Caki2 (cell line): ENCODE results near the gene NR2C2. TPM values are rescaled to one million over a fixed set of nuclear protein-coding genes. Genes with fewer than 3 reads are reported as not detected.
"Not testable (repeated sequence)": the region's sequence is repeated elsewhere in the genome, so short reads cannot be mapped to it uniquely, and the experiment has no call there.

Experiments
- DNase-seq: peaks from one replicate; pipeline ENCODE4 v3.0.0-alpha.2; 2015; ENCODE audit warnings: low read depth
- in situ Hi-C: cut with HindIII; loops from 2 replicates; pipeline ENCODE4 v1.10.0; 2016; ENCODE audit warnings: low sequenced_read_pairs, low pct_unique_long_range_greater_than_20kb, mixed read lengths
- total RNA-seq: library from RNA; depleted of rRNA; stranded (reverse); fragments of >200 nt; shearing (Covaris generic); gene quantifications from 2 replicates; pipeline ENCODE4 v1.2.3, GENCODE V29; 2014; ENCODE audit warnings: low replicate concordance

Gene NR2C2
- total RNA-seq, 1 experiment from 2014 or later, result 3.1 TPM

DNA sequence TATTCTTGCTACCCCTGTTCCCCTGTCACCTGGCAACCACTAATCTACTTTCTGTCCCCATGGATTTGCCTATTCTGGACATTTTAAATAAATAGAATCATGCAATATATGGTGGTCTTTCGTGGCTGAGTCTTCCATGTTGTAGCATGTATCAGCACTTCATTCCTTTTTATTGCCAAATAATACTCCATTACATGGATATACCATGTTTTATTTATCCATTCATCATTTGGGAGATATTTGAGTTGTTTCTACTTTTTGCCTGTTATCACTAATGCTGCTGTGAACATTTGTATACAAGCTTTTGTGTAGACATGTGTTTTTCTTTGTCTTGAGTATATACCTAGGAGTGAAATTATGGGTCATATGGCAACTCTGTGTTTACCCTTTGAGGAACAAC lies 50.6 kb downstream of the NR2C2 start:
- in situ Hi-C loops, result no loop called here
- DNase-seq, result no peak

DNA sequence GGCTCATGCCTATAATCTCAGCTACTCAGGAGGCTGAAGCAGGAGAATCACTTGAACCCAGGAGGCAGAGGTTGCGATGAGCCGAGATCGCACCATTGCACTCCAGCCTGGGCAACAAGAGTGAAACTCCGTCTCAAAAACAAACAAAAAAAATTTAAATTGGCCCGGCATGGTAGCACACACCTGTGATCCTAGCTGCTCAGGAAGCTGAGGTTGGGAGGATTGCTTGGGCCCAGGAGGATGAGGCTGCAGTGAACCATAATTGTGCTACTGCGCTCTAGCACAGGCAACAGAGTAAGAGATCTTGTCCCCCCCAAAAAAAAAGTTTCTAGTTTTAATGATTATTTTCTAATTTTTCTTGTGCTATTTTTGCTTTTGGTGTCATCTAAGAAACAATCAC lies 51.8 kb downstream of the NR2C2 start:
- in situ Hi-C loops, DNase-seq: not testable (repeated sequence)

DNA sequence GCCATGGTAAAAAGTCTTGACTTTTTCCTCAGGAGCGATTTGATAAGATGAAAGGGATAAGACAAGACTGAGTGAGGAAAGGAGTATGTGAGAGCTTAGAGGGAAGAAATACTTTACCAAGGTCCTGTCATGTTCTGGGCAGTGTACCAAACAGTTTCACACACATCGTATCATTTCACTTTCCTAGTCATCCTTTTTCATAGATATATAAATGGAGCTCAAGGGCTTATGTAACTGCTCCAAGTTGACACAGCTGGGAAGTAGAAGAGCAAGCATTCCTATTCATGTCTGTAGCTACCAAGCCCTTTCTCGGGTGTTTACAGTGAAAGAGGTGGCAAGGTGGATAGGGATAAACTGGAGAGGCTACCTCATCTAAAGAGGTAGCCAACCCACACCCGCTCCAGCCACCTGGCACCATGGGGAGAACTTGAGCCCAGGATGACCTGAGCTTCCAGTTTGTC lies 60.3 kb downstream of the NR2C2 start:
- in situ Hi-C loops, result no loop called here

DNA sequence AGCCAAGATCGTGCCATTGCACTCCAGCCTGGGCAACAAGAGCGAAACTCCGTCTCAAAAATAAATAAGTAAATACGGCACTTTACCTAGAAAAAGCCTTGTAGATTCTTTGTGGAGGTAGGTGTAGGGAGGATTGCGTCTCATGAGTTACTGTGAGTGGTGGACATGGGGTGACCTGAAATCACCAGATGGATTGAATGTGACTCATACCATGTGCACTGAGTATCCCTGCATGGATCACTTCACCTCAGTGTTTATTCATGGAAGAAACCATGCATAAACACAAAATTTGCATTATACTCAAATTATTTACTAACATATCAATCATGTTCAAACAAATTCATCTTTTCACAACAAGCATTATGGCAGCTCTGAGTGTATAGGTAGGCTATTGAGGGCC lies 61.8 kb downstream of the NR2C2 start:
- in situ Hi-C loops, result no loop called here
- peak; percentile 13 for DNase-seq

More for the DNA sequence above, 60.3 kb downstream of the NR2C2 start:
- no peak for DNase-seq

DNA sequence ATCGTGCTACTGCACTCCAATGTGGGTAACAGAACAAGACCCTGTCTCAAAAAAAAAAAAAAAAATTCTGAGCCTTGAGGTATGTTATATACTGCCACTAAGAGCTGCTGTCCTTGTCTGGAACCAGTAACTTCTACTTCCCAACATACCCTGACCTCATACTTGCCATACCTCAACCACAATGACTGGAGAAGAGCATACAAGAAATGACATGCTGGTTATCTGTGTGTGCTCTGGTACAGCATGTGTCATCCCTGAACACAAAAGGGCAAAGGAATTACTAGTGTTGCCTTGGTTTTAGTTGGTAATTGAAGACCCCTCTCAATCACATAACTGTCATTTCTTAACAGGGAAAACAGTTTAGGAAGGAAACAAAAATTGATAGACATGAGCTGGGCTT lies 63.3 kb downstream of the NR2C2 start:
- no peak for DNase-seq
- in situ Hi-C loops, result no loop called here

DNA sequence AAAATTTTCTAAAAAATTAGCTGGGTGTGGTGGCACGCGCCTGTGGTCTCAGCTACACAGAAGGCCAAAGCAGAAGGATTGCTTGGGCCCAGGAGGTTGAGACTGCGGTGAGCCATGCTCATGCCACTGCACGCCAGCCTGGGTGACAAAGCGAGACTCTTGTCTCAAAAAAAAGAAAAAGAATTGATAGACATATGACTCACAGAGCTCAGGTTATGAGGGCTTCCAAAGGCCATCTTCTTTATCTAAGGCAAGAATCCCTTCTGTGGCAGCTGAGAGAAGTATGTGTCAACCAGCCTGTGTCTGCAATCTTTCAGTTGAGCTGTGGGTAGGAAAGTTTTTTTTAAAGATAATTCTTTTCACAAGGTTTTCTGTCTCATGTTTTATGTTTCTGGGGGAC lies 63.8 kb downstream of the NR2C2 start:
- in situ Hi-C loops, result no loop called here
- DNase-seq, result peak; percentile 26

DNA sequence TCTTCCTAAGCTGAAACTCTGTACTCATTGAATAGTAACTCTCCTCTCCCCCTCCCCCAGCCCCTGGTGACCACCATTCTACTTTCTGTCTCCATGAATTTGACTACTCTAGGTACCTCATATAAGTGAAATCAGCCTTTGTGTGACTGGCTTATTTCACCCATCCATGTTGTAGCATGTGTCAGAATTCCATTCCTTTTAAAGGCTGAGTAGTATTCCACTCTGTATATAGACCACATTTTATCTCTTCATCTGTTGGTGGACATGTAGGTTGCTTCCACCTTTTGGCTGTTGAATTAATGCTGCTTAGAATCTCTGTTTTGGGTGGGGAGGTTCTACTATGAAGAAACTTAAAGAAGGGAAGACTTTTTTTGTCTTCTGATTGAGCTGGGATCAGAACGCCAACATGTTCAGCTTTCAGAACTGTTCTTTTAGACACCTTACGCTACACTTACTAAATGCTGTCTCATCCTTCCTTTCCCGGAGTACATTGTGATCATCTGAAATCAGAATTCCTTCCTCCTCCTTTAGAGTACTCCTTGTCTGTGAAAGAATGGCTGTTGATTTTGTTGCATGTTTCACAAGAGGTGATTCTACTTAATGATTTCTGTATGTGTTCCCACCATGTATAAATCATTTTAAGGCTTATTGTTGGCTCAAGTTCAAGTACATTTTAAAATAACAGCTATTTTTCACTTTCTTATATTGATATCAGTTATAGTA lies 67.4 kb downstream of the NR2C2 start:
- in situ Hi-C loops, result no loop called here
- no peak for DNase-seq

DNA sequence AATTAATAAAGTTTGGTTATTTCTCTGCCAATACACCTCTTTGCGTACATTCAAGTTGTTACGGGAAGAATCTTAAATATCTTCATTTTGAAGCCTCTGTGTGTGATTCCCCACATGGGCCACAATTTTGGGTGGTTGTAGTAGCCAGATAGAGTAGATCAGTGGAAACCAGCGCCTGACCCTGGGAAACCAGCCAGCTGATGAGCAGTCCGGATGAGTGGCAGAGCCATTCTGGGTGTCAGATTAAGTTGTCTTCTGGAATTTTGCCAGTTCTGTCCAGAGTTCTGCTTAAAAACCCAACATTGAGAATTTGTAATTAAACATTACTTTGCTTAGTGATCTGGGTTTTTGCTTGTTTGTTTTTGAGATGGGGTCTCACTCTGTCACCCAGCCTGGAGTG lies 68.1 kb downstream of the NR2C2 start:
- in situ Hi-C loops, result no loop called here
- no peak for DNase-seq

DNA sequence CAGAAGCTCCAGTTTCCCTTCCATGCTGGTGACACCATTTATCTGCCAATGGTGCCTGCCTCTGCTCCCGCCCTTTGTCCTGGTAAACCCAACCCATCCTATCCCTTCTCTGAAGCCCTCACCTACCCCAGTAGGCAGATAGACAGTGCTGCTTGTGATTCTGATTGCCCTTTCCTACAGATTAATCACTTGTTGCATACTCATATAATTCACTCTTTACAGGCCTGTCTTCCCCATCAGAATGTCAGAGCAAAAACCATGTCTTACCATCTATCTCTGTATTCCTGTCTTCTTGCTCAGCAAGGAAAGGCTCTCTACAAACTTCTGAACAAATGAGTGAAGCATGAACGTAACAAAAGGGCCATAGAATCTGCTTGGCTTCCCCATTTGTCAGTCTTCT lies 69.8 kb downstream of the NR2C2 start:
- in situ Hi-C loops, result no loop called here
- DNase-seq, result no peak

DNA sequence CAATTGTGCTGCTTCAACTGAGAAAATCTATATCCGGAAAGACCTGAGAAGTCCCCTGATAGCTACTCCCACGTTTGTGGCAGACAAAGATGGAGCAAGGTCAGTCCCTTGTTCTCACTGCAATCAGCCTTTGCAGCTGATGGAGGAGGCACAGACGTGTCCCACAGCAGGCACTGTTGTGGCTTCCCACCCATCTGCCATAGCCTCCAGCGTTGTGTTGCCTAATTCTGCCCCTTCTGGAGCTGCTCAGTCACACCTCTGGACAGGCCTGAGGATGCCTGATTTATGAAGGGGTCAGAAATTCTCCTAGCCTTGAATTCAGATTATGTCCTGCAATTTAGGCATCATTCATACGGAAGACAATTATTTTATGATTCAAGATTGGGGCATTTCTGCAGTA lies 75.9 kb downstream of the NR2C2 start:
- in situ Hi-C loops, result no loop called here

DNA sequence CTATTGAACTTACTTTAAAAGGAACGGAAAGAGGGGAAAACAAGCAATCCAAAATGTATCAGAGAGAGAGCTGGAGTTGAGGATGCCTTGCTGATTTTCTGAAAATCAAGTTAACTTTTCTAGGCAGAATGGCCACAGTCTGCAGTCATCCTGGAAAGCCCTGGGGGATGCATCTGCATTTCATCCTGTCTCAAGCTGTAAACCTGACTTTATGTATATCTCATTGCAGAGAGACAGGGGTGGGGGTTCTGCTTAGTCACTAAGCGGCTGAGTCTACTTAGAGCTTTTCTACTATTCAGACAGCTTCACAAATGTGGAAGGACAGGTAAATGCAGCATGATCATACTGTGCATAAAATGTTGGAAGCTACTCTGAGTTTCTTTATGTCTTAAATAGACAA lies 76.3 kb downstream of the NR2C2 start:
- in situ Hi-C loops, result no loop called here
- no peak for DNase-seq

More for the DNA sequence above, 75.9 kb downstream of the NR2C2 start:
- no peak for DNase-seq

DNA sequence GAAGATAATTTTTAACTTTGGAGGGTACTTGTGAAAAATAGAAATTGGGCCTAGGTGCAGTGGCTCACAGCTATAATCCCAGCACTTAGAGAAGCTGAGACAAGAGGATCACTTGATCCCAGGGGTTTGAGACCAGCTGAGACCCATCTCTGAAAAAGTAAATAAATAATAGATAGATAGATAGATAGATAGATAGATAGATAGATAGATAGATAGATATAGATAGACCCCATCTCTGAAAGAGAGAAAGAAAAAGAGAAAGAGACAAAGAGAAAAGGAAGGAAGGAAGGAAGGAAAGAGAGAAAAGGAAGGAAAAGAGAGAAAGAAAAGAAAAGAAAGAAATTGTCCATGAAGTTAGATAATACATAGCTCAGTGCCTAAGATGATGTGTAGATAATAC lies 82.2 kb downstream of the NR2C2 start:
- in situ Hi-C loops, result no loop called here
- DNase-seq, result no peak

DNA sequence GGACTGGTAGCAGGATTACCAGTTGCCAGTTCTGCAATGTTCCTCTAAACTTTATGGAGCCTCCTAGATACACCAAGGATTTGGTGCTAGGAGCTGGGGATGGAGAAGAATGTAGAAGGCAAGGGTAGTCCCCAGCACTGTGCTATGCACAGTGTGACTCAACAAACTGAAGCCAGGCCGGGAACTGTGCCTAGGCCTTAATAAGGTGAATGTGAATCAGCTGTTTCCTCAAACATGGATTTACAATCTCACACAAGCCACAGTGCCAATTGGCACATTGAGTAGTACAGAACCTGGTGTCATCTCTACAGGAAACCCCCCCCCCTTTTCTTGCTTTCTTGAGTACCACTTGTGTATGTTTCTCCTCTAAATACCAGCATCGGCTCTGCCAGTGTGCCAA lies 85.3 kb downstream of the NR2C2 start:
- DNase-seq, result no peak
- in situ Hi-C loops, result no loop called here

DNA sequence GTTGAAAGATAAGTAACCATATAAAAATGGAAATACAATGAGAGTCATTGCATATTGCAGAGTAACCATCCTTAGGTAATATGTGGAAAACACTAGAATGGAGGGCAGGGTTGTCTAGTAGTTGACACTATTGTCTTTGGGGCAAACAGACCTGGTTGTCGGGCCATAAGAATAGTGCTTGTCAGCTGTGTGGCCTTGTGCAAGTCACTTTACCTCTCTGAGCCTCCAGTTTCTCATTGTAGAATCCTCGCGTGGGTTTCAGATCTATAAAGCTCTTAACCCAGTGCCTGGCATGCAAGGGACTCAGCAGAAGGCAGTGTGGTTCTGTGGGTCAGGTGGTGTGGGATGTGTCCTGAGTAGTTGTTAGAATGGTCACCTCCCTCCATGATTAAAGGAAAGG lies 85.7 kb downstream of the NR2C2 start:
- in situ Hi-C loops, result no loop called here
- DNase-seq, result no peak

DNA sequence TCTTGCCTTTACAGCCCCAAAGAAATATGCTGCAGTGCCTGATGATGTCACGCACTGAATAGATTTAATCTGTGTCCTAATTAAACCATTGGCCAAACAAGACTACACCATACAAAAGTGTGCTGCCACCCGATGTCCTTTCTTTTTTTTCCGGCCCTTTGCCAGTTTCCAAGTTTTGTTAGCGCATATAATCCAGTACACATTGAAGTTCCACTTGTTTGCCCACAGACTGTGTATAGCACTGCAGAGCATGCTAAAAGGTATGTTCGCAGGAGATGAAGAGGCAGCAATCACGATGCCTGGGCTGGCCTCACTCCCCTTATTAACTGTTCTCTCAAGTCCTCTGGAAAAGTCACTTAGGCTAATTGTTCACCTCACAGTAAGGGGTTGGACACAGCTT lies 90.9 kb downstream of the NR2C2 start:
- in situ Hi-C loops, result no loop called here
- DNase-seq, result no peak

DNA sequence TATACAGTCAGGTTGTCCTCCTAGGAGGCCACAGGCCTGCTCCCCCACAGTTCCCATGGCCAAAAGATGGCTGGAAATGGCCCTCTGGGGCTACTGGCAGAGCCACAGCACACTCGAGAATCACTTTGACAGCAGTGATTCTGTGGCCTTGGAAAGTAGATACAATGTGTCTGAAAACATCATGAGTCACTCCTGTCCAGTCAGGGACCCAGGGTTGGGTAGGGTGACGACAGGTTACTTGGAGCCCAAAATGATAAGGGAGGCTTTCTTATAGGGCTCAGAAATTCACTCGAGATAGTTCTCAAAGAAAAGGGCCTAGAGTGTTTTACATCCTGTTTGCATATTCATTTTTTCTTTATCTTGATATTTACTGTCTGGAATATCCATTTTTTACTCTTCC lies 93.5 kb downstream of the NR2C2 start:
- in situ Hi-C loops, result no loop called here
- no peak for DNase-seq

DNA sequence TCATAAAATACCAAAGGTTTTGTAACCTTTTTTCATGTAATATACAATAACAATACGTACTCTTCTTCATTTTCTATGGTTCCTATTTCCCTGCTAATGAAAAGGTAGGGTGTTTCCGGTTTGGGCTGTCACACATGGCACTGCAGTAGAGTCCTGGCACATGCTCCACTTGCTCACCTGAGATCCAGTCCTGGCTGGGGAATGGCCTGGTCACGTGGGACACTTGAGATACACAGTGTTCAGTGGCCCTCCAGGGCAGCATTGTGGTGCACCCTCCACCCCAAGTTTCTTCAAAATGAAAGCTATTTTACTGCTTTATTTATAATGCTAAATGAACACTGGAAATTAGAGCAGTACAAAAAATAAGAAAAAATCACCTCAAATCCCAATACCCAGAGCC lies 94.6 kb downstream of the NR2C2 start:
- in situ Hi-C loops, result no loop called here
- DNase-seq, result no peak

DNA sequence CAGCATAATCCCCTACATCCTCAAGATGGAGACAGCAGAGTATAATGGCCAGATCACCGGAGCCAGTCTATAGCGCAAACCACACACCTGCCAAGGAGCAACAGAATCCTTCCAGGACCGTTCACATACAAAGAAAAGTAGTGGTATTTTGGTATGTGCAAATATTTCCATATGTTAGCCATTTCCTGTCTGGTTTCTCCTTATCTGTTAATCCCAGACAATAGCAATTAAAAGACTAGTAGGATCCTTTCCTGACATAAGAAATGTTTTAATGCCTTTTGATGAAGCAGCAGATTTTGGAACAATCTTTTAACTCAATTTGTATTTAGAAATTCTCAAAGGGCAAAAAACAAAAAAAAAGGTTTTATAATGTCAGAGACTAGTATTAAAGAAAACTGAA lies 95.6 kb downstream of the NR2C2 start:
- no peak for DNase-seq
- in situ Hi-C loops, result no loop called here

DNA sequence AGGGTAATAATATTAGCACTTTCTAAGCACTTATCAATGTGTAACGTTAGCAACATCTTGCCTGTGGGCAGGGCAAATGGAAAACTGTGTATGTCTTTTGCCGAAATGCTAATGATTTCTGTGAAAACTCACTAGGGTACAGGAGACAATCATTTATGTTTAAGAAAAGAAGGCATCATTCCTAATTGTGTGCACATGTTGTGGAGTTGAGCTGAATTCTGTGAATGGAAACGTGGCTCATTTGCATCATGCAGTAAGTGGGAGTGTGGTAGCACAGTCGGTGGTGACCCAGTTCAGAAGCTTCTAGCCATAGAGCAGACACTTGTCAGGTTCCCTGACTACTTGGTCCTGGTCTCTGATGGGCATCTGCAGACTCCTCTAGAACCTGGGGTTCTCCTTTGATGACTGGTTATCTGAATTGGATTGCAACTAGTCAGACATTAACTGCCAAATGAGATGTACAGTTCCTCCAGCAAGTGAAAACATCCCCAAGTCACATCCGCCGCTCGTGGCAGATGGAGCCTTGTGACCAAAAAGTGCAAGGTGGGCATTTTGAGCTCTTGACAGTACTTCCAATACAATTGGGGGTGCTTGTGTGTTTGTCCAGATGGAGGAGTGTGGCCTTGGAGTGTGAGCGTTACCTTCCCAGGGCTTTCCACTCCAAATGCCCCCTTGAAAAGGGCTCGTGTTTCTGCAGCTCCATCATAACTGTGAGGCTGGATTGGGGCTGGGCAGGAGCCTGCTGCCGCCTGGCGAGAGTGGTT lies 96.2 kb downstream of the NR2C2 start:
- no peak for DNase-seq
- in situ Hi-C loops, result no loop called here

DNA sequence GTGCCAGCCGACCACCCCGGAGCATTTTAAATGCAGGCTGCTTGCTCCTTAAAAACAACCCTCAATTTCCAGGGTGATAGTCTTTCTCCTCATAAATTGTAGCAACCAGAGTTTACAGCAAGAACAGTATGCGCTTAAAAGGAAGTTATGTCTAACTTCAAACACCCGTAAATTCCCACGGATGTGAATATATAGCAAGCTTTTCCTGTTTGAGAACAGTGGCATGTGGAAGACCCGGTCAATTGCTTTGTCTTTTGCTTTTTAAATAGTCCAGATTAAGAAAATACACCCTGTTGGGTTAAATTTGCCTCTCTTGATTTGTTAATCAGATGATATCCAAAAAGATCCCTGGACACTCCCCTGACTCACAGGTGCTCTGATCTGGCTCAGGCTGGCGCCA lies 96.9 kb downstream of the NR2C2 start:
- in situ Hi-C loops, result no loop called here
- DNase-seq, result no peak
